CD14-positive monocyte (primary cell): ENCODE results near the gene CBX2. TPM values are rescaled to one million over a fixed set of nuclear protein-coding genes. Genes with fewer than 3 reads are reported as not detected.

Experiments used
- DNase-seq, 3 donors: peaks; one replicate each; pipeline ENCODE4 v3.0.0-alpha.2; 2011 to 2022
- H2AFZ ChIP-seq: 2 replicates; pipeline ENCODE4 v1.6.0; 2012; ENCODE audit warnings: mild to moderate bottlenecking, low read depth, low read length, inconsistent platforms; ENCODE audit not compliant: insufficient read depth, poor library complexity, severe bottlenecking
- H3K27ac ChIP-seq, 2 donors: 1 replicate in 1 of 2; 2 replicates in 1 of 2; pipeline ENCODE4 v1.5.1; 2012 to 2013; ENCODE audit warnings: low read length in 2 of 2, control low read depth in 1 of 2, inconsistent platforms in 1 of 2, low read depth in 1 of 2, mild to moderate bottlenecking in 1 of 2
- H3K27me3 ChIP-seq, 2 donors: one replicate each; pipeline versions ENCODE4 v1.6.0 to v1.6.1; 2011 to 2013; ENCODE audit warnings: low read length in 2 of 2; ENCODE audit not compliant: control insufficient read depth in 2 of 2, insufficient read depth in 2 of 2
- H3K36me3 ChIP-seq, 2 donors: replicated peaks in 1 of 2; 1 replicate in 1 of 2; 2 replicates in 1 of 2; pipeline versions ENCODE4 v1.5.1 to v1.6.1; 2012 to 2013; ENCODE audit warnings: low read length in 2 of 2, control low read depth in 1 of 2, inconsistent platforms in 1 of 2, mild to moderate bottlenecking in 1 of 2; ENCODE audit not compliant: insufficient read depth in 2 of 2, control insufficient read depth in 1 of 2
- H3K4me1 ChIP-seq, 2 donors: 1 replicate in 1 of 2; 2 replicates in 1 of 2; pipeline versions ENCODE4 v1.5.1 to v1.6.1; 2012 to 2013; ENCODE audit warnings: low read length in 2 of 2, control low read depth in 1 of 2, inconsistent platforms in 1 of 2, mild to moderate bottlenecking in 1 of 2, moderate library complexity in 1 of 2; ENCODE audit not compliant: insufficient read depth in 2 of 2, control insufficient read depth in 1 of 2
- H3K4me2 ChIP-seq: replicated peaks from 2 replicates; pipeline ENCODE3; 2012; ENCODE audit warnings: low read length, moderate library complexity, mild to moderate bottlenecking; ENCODE audit not compliant: poor library complexity, severe bottlenecking; ENCODE audit errors: extremely low read depth
- H3K4me3 ChIP-seq, 3 experiments: fragments of 200-600 bp in 1 of 3; sonication (generic) in 1 of 3; replicated peaks in 1 of 3; 1 replicate in 2 of 3; 2 replicates in 1 of 3; pipeline ENCODE4 v1.5.1; 2011 to 2013; ENCODE audit warnings: low read length in 3 of 3, mild to moderate bottlenecking in 3 of 3, control low read depth in 2 of 3, low read depth in 2 of 3, inconsistent platforms in 1 of 3, moderate library complexity in 1 of 3
- H3K79me2 ChIP-seq: 2 replicates; pipeline ENCODE4 v1.6.0; 2012; ENCODE audit warnings: mild to moderate bottlenecking, control low read depth, inconsistent platforms, low read length, moderate library complexity; ENCODE audit not compliant: insufficient read depth
- H3K9ac ChIP-seq: 2 replicates; pipeline ENCODE4 v1.6.0; 2017; ENCODE audit warnings: low read length, mild to moderate bottlenecking; ENCODE audit not compliant: insufficient read depth, poor library complexity, severe bottlenecking
- H3K9me3 ChIP-seq, 2 donors: replicated peaks in 1 of 2; 1 replicate in 1 of 2; 2 replicates in 1 of 2; pipeline versions ENCODE4 v1.5.1 to v1.6.1; 2012 to 2013; ENCODE audit warnings: low read length in 2 of 2, control low read depth in 1 of 2; ENCODE audit not compliant: control insufficient read depth in 1 of 2, insufficient read depth in 1 of 2
- H4K20me1 ChIP-seq: 2 replicates; pipeline ENCODE4 v1.6.0; 2012; ENCODE audit warnings: mild to moderate bottlenecking, low read length, control low read depth, moderate library complexity; ENCODE audit not compliant: insufficient read depth
- H3K27ac Mint-ChIP-seq, 7 donors: one replicate each; pipeline ENCODE4 v1.8.0; 2020; ENCODE audit warnings: mild to moderate bottlenecking in 7 of 7, mixed read lengths in 7 of 7, moderate library complexity in 6 of 7, inconsistent platforms in 2 of 7
- H3K27me3 Mint-ChIP-seq, 3 donors: one replicate each; pipeline ENCODE4 v1.8.0; 2021 to 2022; ENCODE audit warnings: low read depth in 3 of 3, mild to moderate bottlenecking in 3 of 3, mixed read lengths in 3 of 3, moderate library complexity in 3 of 3, inconsistent platforms in 1 of 3
- H3K36me3 Mint-ChIP-seq, 2 donors: one replicate each; pipeline ENCODE4 v1.8.0; 2020; ENCODE audit warnings: mixed read lengths in 2 of 2, inconsistent platforms in 1 of 2, mild to moderate bottlenecking in 1 of 2
- H3K4me1 Mint-ChIP-seq: one replicate; pipeline ENCODE4 v1.8.0; 2020; ENCODE audit warnings: mild to moderate bottlenecking, mixed read lengths
- H3K4me3 Mint-ChIP-seq, 2 donors: one replicate each; pipeline ENCODE4 v1.8.0; 2020; ENCODE audit warnings: mild to moderate bottlenecking in 2 of 2, mixed read lengths in 2 of 2, moderate library complexity in 1 of 2
- H3K9me3 Mint-ChIP-seq, 7 donors: one replicate each; pipeline ENCODE4 v1.8.0; 2020 to 2022; ENCODE audit warnings: mixed read lengths in 7 of 7, mild to moderate bottlenecking in 6 of 7, moderate library complexity in 6 of 7, inconsistent platforms in 2 of 7
- WGBS: methylation state at CpG from one replicate; pipeline ENCODE4 v1.1.5; 2013; ENCODE audit warnings: missing lambda C conversion rate; ENCODE audit not compliant: insufficient coverage; 5-methylcytosine and 5-hydroxymethylcytosine counted together
- intact Hi-C, 2 donors: fragments of 100-400 bp; cut with micrococcal nuclease; formaldehyde crosslinking; loops; one replicate each; pipeline versions ENCODE4 v1.15.0 to v1.15.1; 2023
- polyA plus RNA-seq, 3 donors: library from polyadenylated mRNA; depleted of rRNA in 1 of 3; unstranded in 2 of 3; stranded (reverse) in 1 of 3; fragments of 300-500 nt in 2 of 3; fragments of >200 nt in 1 of 3; fragmentation: Illumina TruSeq in 2 of 3; gene quantifications; 1 replicate in 2 of 3; 2 replicates in 1 of 3; pipeline ENCODE4 v1.2.3, GENCODE V29; 2012 to 2021
- TF ChIP-seq, protein P1 (sequence below): fragments of 200-600 bp; IDR thresholded peaks from one replicate; pipeline ENCODE4 v1.8.0; 2022; ENCODE audit warnings: antibody characterized with exemption, mild to moderate bottlenecking

Gene CBX2
- polyA plus RNA-seq, 3 donors = 0.09 to 0.95 TPM; not detected in 1

DNA sequence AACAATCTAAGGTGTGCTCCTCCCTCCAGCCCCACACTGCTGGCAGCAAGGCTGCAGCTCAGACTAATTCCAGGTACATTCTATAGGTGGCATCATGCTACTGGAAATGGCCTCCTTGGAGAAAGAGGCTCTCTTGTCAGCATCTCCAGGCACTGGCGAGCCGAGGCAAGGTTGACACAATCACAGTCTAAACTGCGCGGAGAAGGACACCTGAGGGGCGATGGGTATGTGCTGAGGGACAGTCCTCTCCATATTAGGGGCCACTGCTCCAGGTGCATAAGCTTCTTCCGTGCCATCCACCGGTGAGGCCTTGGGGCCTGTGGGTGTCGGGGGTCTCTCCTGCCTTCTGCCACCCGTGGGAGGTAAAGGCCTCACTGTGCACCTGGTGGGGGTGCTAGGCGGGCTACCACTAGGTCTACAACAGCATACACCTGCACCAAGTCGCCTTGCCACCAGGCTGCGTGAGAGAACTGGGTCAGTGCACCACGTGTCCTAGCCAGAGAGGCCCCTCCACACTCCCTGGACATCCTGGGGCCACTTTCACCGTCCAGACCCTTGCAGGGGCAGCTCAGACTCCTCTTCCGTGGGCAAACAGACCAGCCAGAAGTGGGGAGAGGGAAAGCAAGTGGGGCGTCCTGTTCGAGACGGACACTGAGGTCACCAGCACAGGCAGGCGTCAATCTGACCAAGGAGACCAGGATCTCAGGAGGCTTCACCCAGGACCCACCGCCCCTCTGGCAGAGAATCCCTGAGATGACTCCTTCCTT, 31.0 kb downstream of the CBX2 start:
- Mint-ChIP-seq H3K9me3 (peaks cover 4 to 51% (median 32%) of the 10 kb centered on the region in 7 donors), H3K27me3 (peaks cover 80 to 92% (median 87%) of the 10 kb centered on the region in 3 donors), H3K36me3 (peaks cover 18 to 24% of the 10 kb centered on the region in 2 donors), H3K4me3 (peak overlapping the region in 1 of 2 donors; percentile 76), H3K27ac (no peak overlapping the region), H3K4me1 (peaks cover 46% of the 10 kb centered on the region)
- peaks cover 30% of the 10 kb centered on the region for H4K20me1 ChIP-seq
- peaks cover 77 to 88% of the 10 kb centered on the region in 2 donors for H3K27me3 ChIP-seq
- TF ChIP-seq, protein P1, sequence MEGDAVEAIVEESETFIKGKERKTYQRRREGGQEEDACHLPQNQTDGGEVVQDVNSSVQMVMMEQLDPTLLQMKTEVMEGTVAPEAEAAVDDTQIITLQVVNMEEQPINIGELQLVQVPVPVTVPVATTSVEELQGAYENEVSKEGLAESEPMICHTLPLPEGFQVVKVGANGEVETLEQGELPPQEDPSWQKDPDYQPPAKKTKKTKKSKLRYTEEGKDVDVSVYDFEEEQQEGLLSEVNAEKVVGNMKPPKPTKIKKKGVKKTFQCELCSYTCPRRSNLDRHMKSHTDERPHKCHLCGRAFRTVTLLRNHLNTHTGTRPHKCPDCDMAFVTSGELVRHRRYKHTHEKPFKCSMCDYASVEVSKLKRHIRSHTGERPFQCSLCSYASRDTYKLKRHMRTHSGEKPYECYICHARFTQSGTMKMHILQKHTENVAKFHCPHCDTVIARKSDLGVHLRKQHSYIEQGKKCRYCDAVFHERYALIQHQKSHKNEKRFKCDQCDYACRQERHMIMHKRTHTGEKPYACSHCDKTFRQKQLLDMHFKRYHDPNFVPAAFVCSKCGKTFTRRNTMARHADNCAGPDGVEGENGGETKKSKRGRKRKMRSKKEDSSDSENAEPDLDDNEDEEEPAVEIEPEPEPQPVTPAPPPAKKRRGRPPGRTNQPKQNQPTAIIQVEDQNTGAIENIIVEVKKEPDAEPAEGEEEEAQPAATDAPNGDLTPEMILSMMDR = no peak
- DNase-seq = no peak
- H3K79me2 ChIP-seq = no peaks in the 10 kb centered on the region
- H3K4me2 ChIP-seq = no peak overlapping the region
- no peak overlapping the region for H3K27ac ChIP-seq
- no peak overlapping the region for H3K4me3 ChIP-seq
- peaks cover 50 to 58% of the 10 kb centered on the region in 2 donors for H3K4me1 ChIP-seq
- peaks cover 11 to 40% of the 10 kb centered on the region in 2 donors for H3K9me3 ChIP-seq
- H3K9ac ChIP-seq = no peak overlapping the region
- H2AFZ ChIP-seq = no peak overlapping the region
- 13% methylated on average over 12 of the region's 20 CpGs for WGBS
- H3K36me3 ChIP-seq = no peaks in the 10 kb centered on the region
- intact Hi-C loops = no loop called here

DNA sequence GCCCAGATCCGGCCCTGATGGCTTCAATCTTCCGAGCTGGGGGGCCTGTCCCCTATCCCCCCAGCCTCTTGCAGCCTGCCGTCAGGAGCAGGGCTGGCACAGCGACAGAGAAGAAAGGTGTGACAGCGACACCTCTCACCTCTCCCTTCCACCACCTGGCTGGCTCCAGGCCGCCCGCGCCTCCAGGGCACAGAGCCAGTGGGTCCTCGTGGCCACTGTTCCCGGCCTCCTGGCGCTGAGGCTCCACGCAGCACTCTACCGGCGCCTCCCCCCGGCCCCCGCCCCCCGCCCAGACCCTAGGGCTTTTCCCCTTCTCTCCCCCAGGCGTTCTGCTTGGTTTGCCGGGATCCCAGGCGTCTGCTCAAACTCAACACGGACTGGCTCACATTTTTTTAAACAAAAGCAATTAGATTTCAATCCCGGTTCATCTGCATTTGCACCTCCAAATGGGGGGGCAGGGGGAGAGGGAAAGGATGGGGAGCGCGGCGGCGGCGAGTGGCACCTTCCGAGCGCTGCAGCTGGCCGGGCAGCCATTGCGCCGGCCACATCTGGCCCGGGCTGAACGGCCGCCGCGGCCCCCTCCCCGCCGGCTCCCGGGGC, 31.7 kb downstream of the CBX2 start:
- intact Hi-C loops = loop anchor here (2.0 kb wide), 1 partner anchor 13 kb away; the partner anchor contains the start of gene CBX8 (in 2 of the 2)
- Histone ChIP-seq H3K9me3 (peaks cover 10 to 40% of the 10 kb centered on the region in 2 donors), H3K4me2 (no peak overlapping the region), H3K4me3 (no peak overlapping the region), H2AFZ (no peak overlapping the region), H3K36me3 (no peaks in the 10 kb centered on the region), H3K79me2 (no peaks in the 10 kb centered on the region), H3K9ac (no peak overlapping the region), H3K27me3 (peaks cover 83 to 91% of the 10 kb centered on the region in 2 donors), H3K27ac (no peak overlapping the region), H3K4me1 (peaks cover 48 to 56% of the 10 kb centered on the region in 2 donors), H4K20me1 (peaks cover 35% of the 10 kb centered on the region)
- TF ChIP-seq, protein P1 = no peak
- H3K36me3 Mint-ChIP-seq = peaks cover 16 to 25% of the 10 kb centered on the region in 2 donors
- peaks cover 82 to 92% (median 89%) of the 10 kb centered on the region in 3 donors for H3K27me3 Mint-ChIP-seq
- no peak overlapping the region for H3K27ac Mint-ChIP-seq
- WGBS = 1% methylated on average over 21 of the region's 40 CpGs
- peaks cover 48% of the 10 kb centered on the region for H3K4me1 Mint-ChIP-seq
- H3K9me3 Mint-ChIP-seq = peaks cover 0 to 54% (median 34%) of the 10 kb centered on the region in 7 donors
- no peak for DNase-seq
- H3K4me3 Mint-ChIP-seq = peak overlapping the region in 1 of 2 donors; percentile 76
